Measurements from ENCODE around the gene SIN3B.

Gene SIN3B

GRCh38 chr19:16868423-16869130 lies 39.4 kb downstream of the SIN3B start:
- Histone ChIP-seq H3K4me2 (ENCODE audit: low read length) (no peak overlapping the region), H3K27me3 (ENCODE audit: control insufficient read depth, low read length) (no peaks in the 10 kb centered on the region), H3F3A (ENCODE audit: control insufficient read depth, insufficient read depth) (no peaks in the 10 kb centered on the region), H3K4me1 (ENCODE audit: control insufficient read depth, low read length) (no peaks in the 10 kb centered on the region), H4K20me1 (ENCODE audit: control insufficient read depth, insufficient read depth, low read depth, low read length) (no peaks in the 10 kb centered on the region), H3K27ac (ENCODE audit: low read depth, low read length) (no peak overlapping the region), H3K9me3 (ENCODE audit: control insufficient read depth, insufficient read depth, low read length) (no peaks in the 10 kb centered on the region), H3K79me2 (ENCODE audit: control insufficient read depth, low read length) (peaks cover 10% of the 10 kb centered on the region), H3K4me3 (ENCODE audit: low read length) (no peak overlapping the region), H3K36me3 (ENCODE audit: control insufficient read depth, low read length) (peaks cover 75% of the 10 kb centered on the region), H3K9me2 (replicated peaks; ENCODE audit: control insufficient read depth, low read length) (no peaks in the 10 kb centered on the region)
- TF ChIP-seq EZH2phosphoT487 (IDR thresholded peaks at IDR 0.05; ENCODE audit: borderline replicate concordance, low read length) = no peak
- no peak for TF ChIP-seq CTCF (IDR thresholded peaks at IDR 0.05; ENCODE audit: low read depth, low read length, poor library complexity, severe bottlenecking)

GRCh38 chr19:16869331-16869972 lies 40.3 kb downstream of the SIN3B start:
- H3K27me3 ChIP-seq (ENCODE audit: control insufficient read depth, low read length) = no peaks in the 10 kb centered on the region
- peaks cover 19% of the 10 kb centered on the region for H3K79me2 ChIP-seq (ENCODE audit: control insufficient read depth, low read length)
- H3K36me3 ChIP-seq (ENCODE audit: control insufficient read depth, low read length) = peaks cover 80% of the 10 kb centered on the region
- H3F3A ChIP-seq (ENCODE audit: control insufficient read depth, insufficient read depth) = no peaks in the 10 kb centered on the region
- TF ChIP-seq EZH2phosphoT487 (IDR thresholded peaks at IDR 0.05; ENCODE audit: borderline replicate concordance, low read length) (no peak), CTCF (IDR thresholded peaks at IDR 0.05; ENCODE audit: low read depth, low read length, poor library complexity, severe bottlenecking) (no peak)
- H4K20me1 ChIP-seq (ENCODE audit: control insufficient read depth, insufficient read depth, low read depth, low read length) = no peaks in the 10 kb centered on the region
- H3K4me3 ChIP-seq (ENCODE audit: low read length) = no peak overlapping the region
- no peaks in the 10 kb centered on the region for H3K9me2 ChIP-seq (replicated peaks; ENCODE audit: control insufficient read depth, low read length)
- H3K9me3 ChIP-seq (ENCODE audit: control insufficient read depth, insufficient read depth, low read length) = peaks cover 5% of the 10 kb centered on the region; the same call in 1 of the 2 replicates
- no peaks in the 10 kb centered on the region for H3K4me1 ChIP-seq (ENCODE audit: control insufficient read depth, low read length)
- H3K27ac ChIP-seq (ENCODE audit: low read depth, low read length) = no peak overlapping the region
- H3K4me2 ChIP-seq (ENCODE audit: low read length) = no peak overlapping the region

- Histone ChIP-seq H4K20me1 (ENCODE audit: control insufficient read depth, insufficient read depth, low read depth, low read length) (no peaks in the 10 kb centered on the region), H3K27ac (ENCODE audit: low read depth, low read length) (no peak overlapping the region), H3K36me3 (ENCODE audit: control insufficient read depth, low read length) (peaks cover 75% of the 10 kb centered on the region), H3K4me3 (ENCODE audit: low read length) (no peak overlapping the region), H3K79me2 (ENCODE audit: control insufficient read depth, low read length) (peaks cover 32% of the 10 kb centered on the region), H3K27me3 (ENCODE audit: control insufficient read depth, low read length) (no peaks in the 10 kb centered on the region), H3F3A (ENCODE audit: control insufficient read depth, insufficient read depth) (no peaks in the 10 kb centered on the region), H3K4me2 (ENCODE audit: low read length) (no peak overlapping the region), H3K4me1 (ENCODE audit: control insufficient read depth, low read length) (peaks cover 7% of the 10 kb centered on the region), H3K9me2 (replicated peaks; ENCODE audit: control insufficient read depth, low read length) (no peaks in the 10 kb centered on the region), H3K9me3 (ENCODE audit: control insufficient read depth, insufficient read depth, low read length) (peaks cover 7% of the 10 kb centered on the region; the same call in 1 of the 2 replicates)
- TF ChIP-seq CTCF (IDR thresholded peaks at IDR 0.05; ENCODE audit: low read depth, low read length, poor library complexity, severe bottlenecking) = no peak
- TF ChIP-seq EZH2phosphoT487 (IDR thresholded peaks at IDR 0.05; ENCODE audit: borderline replicate concordance, low read length) = no peak
These were observed 42.7 kb downstream of the SIN3B start for GRCh38 chr19:16871871-16872270.
